GM12891 (cell line): ENCODE data around the gene STING1.
"Not testable (repeated sequence)": the region's sequence is repeated elsewhere in the genome, so short reads cannot be mapped to it uniquely, and the experiment has no call there.

Experiments
- DNase-seq: peaks from one replicate; pipeline ENCODE4 v3.0.0; 2011; ENCODE audit warnings: low spot score; ENCODE audit not compliant: insufficient read length
- FAIRE-seq: peaks from 2 replicates; lab custom pipeline; 2011; peaks lifted over from hg19 to GRCh38; lab: Jason Lieb, UNC
- PAX5 ChIP-seq: IDR thresholded peaks from 2 replicates; pipeline ENCODE4 v1.6.1; 2011; ENCODE audit warnings: low read length, moderate library complexity, mild to moderate bottlenecking; ENCODE audit not compliant: insufficient read depth, severe bottlenecking
- POLR2A ChIP-seq: IDR thresholded peaks from 2 replicates; pipeline ENCODE4 v1.6.1; 2011; ENCODE audit warnings: low read depth, low read length, control low read depth
- POLR2AphosphoS5 ChIP-seq: IDR thresholded peaks from 2 replicates; pipeline ENCODE4 v1.6.1; 2011; ENCODE audit warnings: low read depth, low read length, control low read depth
- POU2F2 ChIP-seq: IDR thresholded peaks from 2 replicates; pipeline ENCODE4 v1.6.1; 2011; ENCODE audit warnings: low read depth, mild to moderate bottlenecking, control low read depth, low read length, moderate library complexity
- SPI1 ChIP-seq: IDR thresholded peaks from 2 replicates; pipeline ENCODE4 v1.6.1; 2011; ENCODE audit warnings: low read depth, low read length, control low read depth
- TAF1 ChIP-seq: IDR thresholded peaks from 2 replicates; pipeline ENCODE4 v1.6.1; 2011; ENCODE audit warnings: low read depth, low read length, control low read depth

The STING1 gene

GRCh38 chr5:139453683-139454567, 28.6 kb downstream of the STING1 start:
- DNase-seq = no peak
- FAIRE-seq = no peak
- TF ChIP-seq SPI1 (no peak), POU2F2 (no peak), POLR2A (no peak), POLR2AphosphoS5 (no peak), TAF1 (no peak), PAX5 (no peak)

- DNase-seq = no peak
- no peak for TF ChIP-seq PAX5
- no peak for TF ChIP-seq SPI1
- TF ChIP-seq POLR2AphosphoS5 = no peak
- no peak for TF ChIP-seq POLR2A
- no peak for TF ChIP-seq TAF1
- no peak for TF ChIP-seq POU2F2
- FAIRE-seq = no peak
Measured at GRCh38 chr5:139451878-139452660, 30.5 kb downstream of the STING1 start.

- DNase-seq (no peak), FAIRE-seq (peak; percentile 78)
- TF ChIP-seq SPI1 (no peak), POLR2A (no peak), POLR2AphosphoS5 (no peak), PAX5 (no peak), POU2F2 (no peak), TAF1 (no peak)
Measured at GRCh38 chr5:139451176-139451575, 31.4 kb downstream of the STING1 start.

GRCh38 chr5:139446956-139447779, 35.4 kb downstream of the STING1 start:
- FAIRE-seq (no peak), DNase-seq (no peak)
- no peak for TF ChIP-seq POU2F2
- peak; percentile 41 for TF ChIP-seq PAX5

- DNase-seq (no peak), FAIRE-seq (no peak)
- TF ChIP-seq POLR2A (no peak), PAX5 (no peak), POU2F2 (no peak), SPI1 (no peak), POLR2AphosphoS5 (no peak), TAF1 (no peak)
Measured at GRCh38 chr5:139445325-139446170, 37.0 kb downstream of the STING1 start.

- DNase-seq (no peak), FAIRE-seq (no peak)
- no peak for TF ChIP-seq PAX5
- TF ChIP-seq TAF1 = no peak
- no peak for TF ChIP-seq POU2F2
- no peak for TF ChIP-seq POLR2AphosphoS5
- no peak for TF ChIP-seq SPI1
- TF ChIP-seq POLR2A = no peak
Measured at GRCh38 chr5:139443831-139444453, 38.6 kb downstream of the STING1 start.

- not testable (repeated sequence) for DNase-seq, FAIRE-seq
Measured at GRCh38 chr5:139440416-139440815, 42.1 kb downstream of the STING1 start.

- FAIRE-seq = peak; percentile 95
- TF ChIP-seq PAX5 (no peak), POLR2A (peak; percentile 58; the same call in 1 of the 2 replicates), TAF1 (peak; percentile 59; the same call in 1 of the 2 replicates), POLR2AphosphoS5 (peak; percentile 61; the same call in 1 of the 2 replicates), SPI1 (no peak), POU2F2 (0 out of 2 replicates have a peak, but pooled peaks have one; percentile 43)
- DNase-seq = peak; percentile 85
Measured at GRCh38 chr5:139439013-139439903, 43.3 kb downstream of the STING1 start, which contains the start of gene DNAJC18. Gene DNAJC18, minus strand, starts transcription at chr5:139439525. Its CDS starts 80 bp downstream, at chr5:139439445.
